ENCODE data around the gene MCF2. TPM values are rescaled to one million over a fixed set of nuclear protein-coding genes. Genes with fewer than 3 reads are reported as not detected.

Gene MCF2
- total and polyA plus RNA-seq, 8 donors: 0.05 to 0.20 (median 0.09) TPM

DNA sequence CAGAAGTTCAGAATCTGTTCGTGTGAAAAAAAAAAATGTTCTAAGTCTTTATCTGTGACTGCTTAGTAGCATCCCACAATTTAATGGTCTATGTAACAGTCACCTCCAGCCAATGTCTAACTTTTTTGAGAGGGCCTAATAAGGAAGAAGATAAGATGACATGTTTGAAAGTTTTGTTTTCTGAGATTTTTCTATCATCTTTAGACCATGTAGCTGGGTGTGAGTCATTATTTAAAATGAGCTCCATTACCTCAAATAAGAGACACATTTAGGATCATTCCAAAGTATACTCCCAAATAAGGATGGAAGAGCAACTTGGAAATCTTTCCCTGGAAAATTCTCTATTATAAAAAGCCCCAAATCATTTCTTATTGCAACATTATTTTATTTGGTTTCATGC, 28.2 kb upstream of the MCF2 start:
- Histone ChIP-seq H3K36me3 (no peaks in the 10 kb centered on the region), H3K4me1 (no peaks in the 10 kb centered on the region), H3K4me3 (no peak overlapping the region), H3K9me3 (no peaks in the 10 kb centered on the region), H3K27me3 (no peaks in the 10 kb centered on the region), H3K27ac (no peak overlapping the region)
- no peak for DNase-seq
- no peak for ATAC-seq
- no peak for FAIRE-seq
- TF ChIP-seq CTCF (IDR thresholded peaks at IDR 0.05): no peak
- 64 to 86% methylated on average over 1 of the region's 1 CpG for WGBS, 2 donors
- intact Hi-C loops (cut with DNase I): no loop called here

- Histone ChIP-seq H3K27me3 (no peaks in the 10 kb centered on the region), H3K9me3 (no peaks in the 10 kb centered on the region), H3K4me1 (no peaks in the 10 kb centered on the region), H3K27ac (no peak overlapping the region), H3K4me3 (no peak overlapping the region), H3K36me3 (no peaks in the 10 kb centered on the region)
- DNase-seq: no peak
- FAIRE-seq: no peak
- intact Hi-C loops (cut with DNase I): no loop called here
- ATAC-seq: no peak
- TF ChIP-seq CTCF (IDR thresholded peaks at IDR 0.05): no peak
- 94 to 100% methylated on average over 1 of the region's 1 CpG for WGBS, 2 donors
Observed at GRCh38 chrX:139734996-139735395, 27.0 kb upstream of the MCF2 start.

- Histone ChIP-seq H3K4me1 (no peaks in the 10 kb centered on the region), H3K9me3 (no peaks in the 10 kb centered on the region), H3K36me3 (no peaks in the 10 kb centered on the region), H3K27me3 (no peaks in the 10 kb centered on the region), H3K4me3 (no peak overlapping the region), H3K27ac (no peak overlapping the region)
- FAIRE-seq (no peak), DNase-seq (no peak), ATAC-seq (no peak)
- intact Hi-C loops (cut with DNase I): no loop called here
- 88 to 95% methylated on average over 1 of the region's 1 CpG for WGBS, 2 donors
- no peak for TF ChIP-seq CTCF (IDR thresholded peaks at IDR 0.05)
Observed at GRCh38 chrX:139725720-139726119, 17.8 kb upstream of the MCF2 start.

DNA sequence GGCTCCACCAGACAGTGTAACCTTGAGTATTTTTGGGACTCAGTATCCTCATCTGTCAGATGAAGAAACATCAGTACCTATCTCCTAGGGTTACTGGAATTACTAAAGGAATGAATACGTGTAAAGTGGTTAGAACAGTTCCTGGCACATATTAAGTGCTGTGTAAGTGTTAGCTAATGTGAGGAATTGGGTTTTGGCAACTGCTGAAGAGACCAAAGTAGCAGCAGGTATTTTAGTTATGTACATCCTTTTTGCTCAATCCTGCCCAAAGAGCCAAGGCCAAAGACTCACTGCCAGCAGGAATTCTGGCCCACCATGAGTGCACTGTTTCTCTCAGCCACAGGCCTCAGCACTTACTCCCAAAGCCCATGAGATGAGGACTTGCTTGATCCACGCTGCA, 16.7 kb upstream of the MCF2 start:
- WGBS, 2 donors: 69 to 91% methylated on average over 2 of the region's 2 CpGs
- intact Hi-C loops (cut with DNase I): no loop called here

GRCh38 chrX:139720979-139721378, 13.0 kb upstream of the MCF2 start:
- ATAC-seq (no peak), DNase-seq (no peak), FAIRE-seq (no peak)
- intact Hi-C loops (cut with DNase I): no loop called here
- H3K4me3 ChIP-seq: no peak overlapping the region
- no peaks in the 10 kb centered on the region for H3K4me1 ChIP-seq
- no peaks in the 10 kb centered on the region for H3K36me3 ChIP-seq
- 79% methylated on average over 6 of the region's 6 CpGs for WGBS, 2 donors
- no peak for TF ChIP-seq CTCF (IDR thresholded peaks at IDR 0.05)
- H3K27me3 ChIP-seq: no peaks in the 10 kb centered on the region
- H3K9me3 ChIP-seq: no peaks in the 10 kb centered on the region
- no peak overlapping the region for H3K27ac ChIP-seq

More for the DNA sequence above, 16.7 kb upstream of the MCF2 start:
- DNase-seq: no peak
- Histone ChIP-seq H3K9me3 (no peaks in the 10 kb centered on the region), H3K4me3 (no peak overlapping the region), H3K36me3 (no peaks in the 10 kb centered on the region), H3K4me1 (no peaks in the 10 kb centered on the region), H3K27ac (no peak overlapping the region), H3K27me3 (no peaks in the 10 kb centered on the region)
- TF ChIP-seq CTCF (IDR thresholded peaks at IDR 0.05): no peak
- no peak for ATAC-seq
- FAIRE-seq: no peak

Measured in pancreas (tissue), 10 donors.